HG03460 (cell line): ENCODE data around the gene KIF12.

ENCODE experiments used
- ATAC-seq: cut with Tn5 transposase; IDR thresholded peaks from one replicate; pipeline ENCODE4 v1.9.1; 2021; ENCODE audit not compliant: unreplicated experiment

The KIF12 gene

DNA sequence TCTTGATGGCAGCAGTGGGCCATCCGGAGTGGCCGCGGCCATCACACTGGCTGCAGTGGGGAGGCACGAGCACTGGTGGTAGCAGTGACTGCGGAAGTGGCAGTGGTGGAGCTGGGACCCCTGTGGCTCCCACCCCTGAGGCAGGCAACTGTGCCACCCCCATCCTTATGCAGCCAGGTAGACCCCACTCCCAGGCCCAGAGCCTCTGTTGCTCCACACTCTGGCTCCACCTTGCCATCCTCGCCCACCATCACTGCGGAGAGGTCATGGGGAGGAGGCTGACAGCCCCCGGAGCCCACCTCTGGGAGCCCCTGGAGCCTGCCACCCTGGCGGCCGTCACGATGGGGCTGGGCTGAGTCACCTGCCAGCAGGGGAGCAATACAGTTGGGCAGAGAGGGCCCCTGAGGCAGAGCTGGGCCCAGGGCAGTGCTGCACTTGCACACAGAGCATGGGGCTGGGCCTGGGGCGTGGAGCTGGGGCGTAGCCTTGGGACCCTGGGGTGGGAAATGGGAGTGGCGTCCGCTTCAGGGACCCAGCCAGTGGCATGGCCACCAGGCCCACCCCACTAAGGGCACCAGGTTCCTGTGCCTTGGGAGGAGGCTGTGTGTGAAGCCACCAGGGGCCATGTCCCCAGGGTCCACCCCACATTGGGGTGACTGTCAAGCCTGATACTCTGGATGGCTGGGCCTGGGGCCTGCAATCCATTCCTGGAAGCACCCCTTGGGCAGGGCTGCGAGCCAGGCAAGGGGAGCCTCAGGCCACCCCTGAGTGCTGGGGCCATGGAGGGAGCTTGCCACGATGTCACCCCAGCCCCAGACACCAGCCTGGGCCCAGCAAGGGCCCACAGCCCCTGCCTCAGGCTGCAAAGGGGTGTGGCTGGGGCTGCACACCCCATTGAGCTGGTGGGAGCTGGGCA is 28.6 kb downstream of the KIF12 start:
- ATAC-seq = no peak

DNA sequence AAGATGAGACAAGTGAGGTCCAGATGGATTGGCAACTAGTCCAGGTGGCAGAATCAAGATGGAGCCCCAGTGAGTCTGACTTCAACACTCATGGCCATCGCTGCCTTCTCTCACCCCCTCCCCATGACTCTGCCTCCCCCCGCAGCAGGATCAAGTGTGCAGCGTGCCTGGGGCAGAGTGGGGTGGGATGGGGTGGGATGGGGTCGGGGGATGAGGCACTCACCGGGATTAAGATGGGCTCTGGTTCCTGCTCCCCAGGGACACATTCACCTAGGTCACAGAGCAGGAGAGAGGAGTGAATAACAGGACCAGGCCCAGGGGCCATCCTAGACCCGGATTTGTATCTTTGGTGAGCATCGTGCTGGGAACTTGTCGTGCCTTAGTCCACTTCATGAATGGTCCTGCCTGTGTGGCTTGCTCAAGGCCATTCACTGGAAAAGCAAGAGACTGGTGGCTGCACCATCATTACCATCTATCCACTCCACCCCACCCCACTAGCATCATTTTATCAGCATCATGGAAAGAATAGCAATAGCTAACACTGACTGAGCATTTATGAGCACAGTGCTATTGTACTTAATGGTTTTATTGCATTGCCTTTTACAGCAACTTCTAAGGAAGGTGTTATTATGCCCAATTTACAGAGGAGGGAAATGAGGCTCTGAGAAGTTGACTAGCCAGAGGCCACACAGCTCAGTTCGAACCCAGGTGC is 29.5 kb downstream of the KIF12 start:
- ATAC-seq = no peak

DNA sequence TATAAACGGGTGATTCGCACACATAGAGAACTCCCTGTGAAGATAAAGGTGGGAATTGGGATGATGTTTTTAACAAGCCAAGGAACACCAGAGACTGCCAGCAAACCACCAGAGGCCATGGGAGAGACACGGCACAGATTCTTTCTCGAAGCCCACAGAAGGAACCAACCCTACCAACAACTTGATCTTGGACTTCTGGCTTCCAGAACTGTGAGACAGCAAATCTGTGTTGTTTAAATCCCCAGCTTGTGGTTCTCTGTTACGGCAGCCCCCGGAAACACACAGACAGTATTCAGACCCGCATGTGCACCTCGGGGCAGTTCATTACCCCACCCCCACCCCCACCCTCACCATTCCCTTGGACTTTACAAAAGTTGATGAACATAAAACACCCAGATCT is 33.8 kb downstream of the KIF12 start:
- no peak for ATAC-seq

GRCh38 chr9:114061830-114062474 is 37.1 kb downstream of the KIF12 start:
- ATAC-seq = no peak

DNA sequence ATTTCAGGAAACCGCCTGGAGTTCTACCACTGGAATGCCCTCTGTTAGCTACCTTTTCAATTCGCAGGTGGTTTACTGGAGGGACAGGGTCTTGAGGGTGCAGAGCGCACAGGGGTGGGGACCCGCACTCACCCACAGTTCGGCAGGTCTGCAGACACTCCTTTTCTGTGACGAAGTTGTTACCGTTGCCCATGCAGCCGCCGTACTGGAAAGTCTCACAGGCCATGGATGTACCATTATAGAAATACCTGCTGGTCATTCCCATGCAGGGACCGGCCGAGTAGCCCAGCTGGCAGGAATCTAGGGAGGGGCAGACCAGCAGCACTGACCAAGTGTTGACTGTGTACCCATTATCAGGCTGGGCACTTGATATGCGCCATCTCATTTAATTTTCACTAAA is 37.8 kb downstream of the KIF12 start:
- ATAC-seq = no peak

- no peak for ATAC-seq
These were observed 38.4 kb downstream of the KIF12 start for GRCh38 chr9:114060711-114061110.

GRCh38 chr9:114060070-114060469 is 39.0 kb downstream of the KIF12 start:
- no peak for ATAC-seq

DNA sequence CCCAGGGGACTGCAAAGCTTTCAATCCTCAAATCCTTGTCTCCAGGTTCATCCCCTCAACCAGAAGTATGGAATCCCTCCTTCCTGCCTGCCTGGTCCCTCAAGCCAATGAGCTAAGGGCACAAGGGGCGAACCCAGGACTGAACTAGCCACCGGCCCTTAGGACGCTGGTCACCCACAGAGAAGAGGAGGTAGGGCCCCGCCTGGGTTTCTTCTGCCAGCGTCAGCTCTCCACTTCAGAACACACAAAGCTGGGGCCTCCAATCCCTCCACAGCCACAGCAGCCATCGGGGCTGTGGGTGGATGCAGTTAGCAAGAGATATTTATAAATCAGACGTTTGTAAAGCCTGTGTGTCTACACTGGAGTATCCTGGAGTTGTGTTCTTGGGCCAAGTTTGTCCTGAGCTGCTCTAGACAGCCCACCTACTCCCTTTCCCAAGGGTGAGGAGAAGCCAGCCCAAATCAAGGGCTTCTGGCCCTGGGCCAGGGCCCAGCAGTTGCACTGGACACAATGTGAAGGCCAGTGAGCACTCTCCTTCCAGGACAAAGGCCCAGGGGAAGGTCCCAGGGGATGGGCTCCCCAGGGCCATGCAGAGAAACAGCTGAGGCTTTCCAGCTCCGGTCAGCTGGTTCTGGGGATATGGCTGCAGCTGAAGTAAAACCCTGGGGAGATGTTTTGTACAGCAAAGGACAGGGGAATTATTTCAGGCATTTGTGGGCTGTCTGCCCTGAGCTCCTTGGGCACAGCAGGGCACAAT is 39.9 kb downstream of the KIF12 start:
- ATAC-seq = no peak

- ATAC-seq = no peak
These were observed 40.4 kb downstream of the KIF12 start for GRCh38 chr9:114058688-114059046.

DNA sequence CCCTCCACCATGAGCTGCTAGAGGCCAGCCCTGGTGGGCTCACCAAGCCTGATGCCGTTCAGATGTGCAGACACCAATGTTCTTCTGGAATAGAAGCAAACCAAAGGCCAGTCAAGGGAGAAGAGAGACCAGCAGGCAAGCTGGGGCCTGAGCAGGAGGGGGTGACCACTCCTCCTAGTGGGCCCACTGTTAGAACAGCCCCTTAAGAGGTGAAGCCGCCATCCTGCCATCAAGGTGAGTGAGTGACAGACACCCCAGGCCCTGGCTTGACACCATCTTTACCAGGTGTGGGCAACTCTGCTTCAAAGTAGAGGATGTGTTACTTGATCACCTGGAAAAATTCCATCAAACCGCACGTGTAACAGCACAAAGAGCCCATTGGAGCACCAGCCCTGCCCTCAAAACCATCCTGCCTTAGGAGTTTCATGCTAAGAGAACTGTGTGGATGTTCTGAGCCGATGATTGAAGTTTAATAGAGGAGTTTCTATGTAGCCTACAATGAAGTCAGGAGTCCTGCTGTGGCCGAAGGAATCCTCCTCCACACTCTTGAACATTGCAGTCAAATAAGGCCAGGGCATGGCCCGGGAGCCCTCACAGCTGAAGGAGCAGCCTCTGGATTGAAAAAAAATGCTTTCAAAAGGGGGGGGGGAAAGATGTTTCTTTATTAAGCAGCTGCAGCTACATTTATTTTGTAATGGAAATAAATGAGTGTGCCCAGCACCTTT is 41.8 kb downstream of the KIF12 start:
- no peak for ATAC-seq

DNA sequence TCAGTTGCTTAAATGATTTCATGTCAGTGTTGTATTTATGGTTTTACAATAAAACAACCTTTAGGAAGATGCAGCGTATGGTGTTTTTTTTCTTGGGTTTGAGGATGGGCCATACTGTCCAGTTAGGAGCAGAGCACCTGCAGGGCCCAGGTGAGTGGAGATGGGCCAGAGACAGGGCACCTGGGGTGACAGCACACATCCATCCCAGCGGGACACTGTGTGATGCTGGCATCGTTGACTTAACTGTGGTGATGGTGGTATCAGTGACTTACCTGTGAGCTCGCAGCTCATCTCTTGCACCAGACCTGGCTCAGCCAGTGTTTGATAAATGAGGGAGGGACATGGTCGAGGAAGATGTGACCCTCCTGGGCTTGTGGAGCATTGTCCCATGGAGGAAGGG is 42.6 kb downstream of the KIF12 start:
- no peak for ATAC-seq

DNA sequence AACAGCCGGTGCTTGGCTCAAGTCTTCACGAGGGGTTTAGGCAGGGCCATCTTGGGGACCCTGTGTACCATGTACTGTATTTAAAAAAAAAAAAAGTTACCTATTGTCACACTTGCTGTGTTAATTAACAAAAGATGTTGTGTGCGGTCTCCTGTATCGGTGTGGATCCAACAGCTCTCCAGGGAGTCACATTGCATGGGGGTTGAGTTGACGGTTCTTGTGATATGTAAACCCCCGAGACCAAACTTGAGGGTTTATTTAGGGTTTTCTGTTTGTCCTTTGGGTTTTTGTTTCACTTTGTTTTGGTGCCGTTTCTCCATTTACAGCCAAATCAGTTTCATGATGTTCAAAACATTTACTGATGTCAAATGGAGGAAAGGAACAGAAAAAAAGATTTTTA is 43.2 kb downstream of the KIF12 start:
- ATAC-seq = no peak

GRCh38 chr9:114055061-114055460 is 44.0 kb downstream of the KIF12 start:
- ATAC-seq = no peak

- no peak for ATAC-seq
These were observed 44.9 kb downstream of the KIF12 start for GRCh38 chr9:114054191-114054690.

DNA sequence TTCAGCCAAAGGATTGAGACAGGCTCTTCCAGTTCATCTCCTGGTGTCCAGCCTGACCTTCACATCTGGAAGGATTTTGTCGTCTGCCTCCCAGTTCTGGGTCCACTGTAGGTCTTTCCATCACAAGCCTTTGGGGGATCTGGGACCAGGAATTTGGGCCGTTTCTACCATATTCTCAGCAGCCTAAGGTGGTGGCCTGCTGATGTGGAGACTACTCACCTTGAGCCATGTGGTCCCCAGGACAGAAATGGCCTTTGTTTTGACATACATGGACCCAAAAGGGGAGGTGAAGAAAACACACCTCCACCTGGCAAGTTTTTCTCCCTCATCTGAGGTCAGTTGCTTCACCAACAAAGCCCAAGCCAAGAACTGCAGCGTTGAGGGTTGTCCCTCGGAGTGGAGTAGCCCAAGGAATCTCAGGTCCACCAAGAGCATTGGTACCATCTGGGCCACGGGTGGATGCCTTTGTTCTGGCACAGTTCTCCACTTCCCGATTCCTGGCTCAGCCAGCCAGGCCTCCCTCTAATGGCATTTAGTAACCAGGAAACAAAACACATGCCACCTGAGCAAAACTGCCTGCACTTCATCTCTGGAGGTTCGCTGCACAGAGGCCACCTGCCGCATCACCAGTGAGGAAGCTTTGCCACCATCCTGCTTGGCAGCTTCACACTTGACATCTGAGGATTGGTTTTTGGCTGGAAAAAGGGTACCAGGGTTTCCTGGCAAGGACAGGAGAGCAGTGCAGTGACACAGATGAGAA is 45.7 kb downstream of the KIF12 start:
- no peak for ATAC-seq

DNA sequence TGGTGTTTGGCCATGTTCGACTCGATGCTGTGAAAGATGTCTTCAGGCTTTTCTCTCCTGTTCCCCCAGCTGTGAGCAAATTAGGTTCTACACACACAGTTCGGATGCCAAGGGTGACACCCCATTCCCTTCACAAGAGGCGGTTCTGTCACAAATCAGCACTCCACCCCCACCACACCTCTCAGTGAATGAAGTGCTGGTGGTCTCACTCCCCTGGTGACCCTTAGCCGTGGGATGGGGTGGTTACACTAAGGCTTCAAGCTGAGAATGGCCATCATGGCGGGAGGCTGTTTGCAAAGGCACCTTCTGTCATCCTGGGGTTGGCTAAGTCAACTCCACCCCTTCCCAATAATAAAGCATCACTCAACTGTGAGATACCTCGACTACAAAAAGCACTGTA is 47.4 kb downstream of the KIF12 start:
- ATAC-seq = no peak

DNA sequence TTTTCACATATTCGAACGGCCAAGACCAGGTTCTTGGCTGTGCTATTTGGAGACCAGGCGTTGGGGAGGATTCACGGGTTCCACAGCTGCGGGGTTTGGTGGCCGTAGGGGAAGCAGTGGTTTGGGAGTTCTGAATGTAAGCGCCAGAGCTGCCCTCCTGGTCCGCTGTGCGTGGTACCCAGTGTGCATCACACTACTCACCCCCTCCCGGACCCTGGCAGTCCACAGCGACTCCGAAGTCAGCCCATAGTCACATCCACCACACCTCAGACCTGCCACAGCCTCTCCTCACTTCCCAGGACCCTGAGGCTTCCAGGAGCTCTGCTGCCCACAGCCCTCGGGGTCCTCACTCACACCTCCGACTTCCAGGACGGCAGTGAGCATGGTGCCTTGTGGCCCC is 47.8 kb downstream of the KIF12 start:
- ATAC-seq = no peak

- ATAC-seq = no peak
These were observed 48.4 kb downstream of the KIF12 start for GRCh38 chr9:114050646-114051045.

DNA sequence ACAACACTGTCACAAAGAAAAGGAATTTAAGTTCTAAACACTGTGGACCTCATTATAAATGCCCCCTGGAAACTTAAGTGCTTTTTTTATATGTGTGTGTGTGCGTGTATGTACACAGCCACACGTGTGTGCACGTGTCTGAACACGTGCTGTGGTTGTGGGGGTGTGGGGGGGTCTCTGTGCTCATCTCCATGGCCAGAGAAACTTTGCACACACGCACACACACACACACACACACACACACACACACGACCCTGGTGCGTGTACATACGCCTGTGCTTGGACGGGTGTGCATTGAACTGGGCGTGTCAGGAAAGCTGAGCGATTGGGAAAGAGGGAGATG is 48.9 kb downstream of the KIF12 start:
- ATAC-seq = no peak
